Femur (tissue), 1 donor: ENCODE results near the gene PPP2R2D.
A peak's percentile ranks its signal among the peaks of the same experiment; 100 is the strongest.

ENCODE experiments used
- DNase-seq: peaks from one replicate; pipeline ENCODE4 v3.0.0-alpha.2; 2017

The PPP2R2D gene

DNA sequence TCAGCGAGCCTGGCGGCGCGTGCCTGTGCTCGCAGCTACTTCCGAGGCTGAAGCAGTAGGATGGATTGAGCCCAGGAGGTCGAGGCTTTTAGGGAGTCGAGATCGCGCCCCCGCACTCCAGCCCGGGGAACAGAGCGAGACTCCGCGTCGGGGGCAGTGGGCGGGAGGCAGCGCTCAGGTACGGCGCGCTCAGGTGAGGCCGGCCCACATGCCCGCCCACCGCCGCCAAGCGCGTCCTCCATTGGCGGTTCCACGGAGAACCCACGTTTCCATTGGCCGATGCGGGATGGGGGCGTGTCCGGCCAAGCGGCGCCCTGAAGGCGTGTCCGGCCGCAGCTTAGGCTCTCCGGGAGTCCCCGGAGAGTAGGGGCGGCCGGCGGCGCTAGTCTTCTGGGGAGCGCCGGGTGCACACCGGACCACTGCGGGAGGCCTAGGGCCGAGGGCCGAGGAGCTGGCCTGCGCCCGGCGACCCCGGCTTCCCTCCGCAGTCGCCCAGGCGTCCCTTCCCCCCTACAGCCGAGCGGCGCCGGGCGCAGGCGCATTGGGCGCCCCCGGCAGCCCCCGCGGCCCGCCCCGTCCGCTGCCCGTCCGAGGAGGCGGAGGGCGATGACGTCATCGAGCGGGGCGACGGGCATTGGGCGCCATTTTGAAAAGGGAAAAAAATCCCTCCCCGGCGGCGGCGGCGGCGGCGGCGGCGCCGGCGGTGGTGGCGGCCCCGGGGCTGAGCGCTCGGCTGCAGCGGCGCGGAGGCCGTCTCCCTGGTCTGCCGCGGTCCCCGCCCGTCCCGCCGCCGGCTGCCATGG, at the start of gene PPP2R2D:
Gene PPP2R2D, plus strand, starts transcription at position 659 of the 803 bp plus-strand sequence. Its CDS starts 141 bp downstream, at position 800.
- peak; percentile 95 for DNase-seq

DNA sequence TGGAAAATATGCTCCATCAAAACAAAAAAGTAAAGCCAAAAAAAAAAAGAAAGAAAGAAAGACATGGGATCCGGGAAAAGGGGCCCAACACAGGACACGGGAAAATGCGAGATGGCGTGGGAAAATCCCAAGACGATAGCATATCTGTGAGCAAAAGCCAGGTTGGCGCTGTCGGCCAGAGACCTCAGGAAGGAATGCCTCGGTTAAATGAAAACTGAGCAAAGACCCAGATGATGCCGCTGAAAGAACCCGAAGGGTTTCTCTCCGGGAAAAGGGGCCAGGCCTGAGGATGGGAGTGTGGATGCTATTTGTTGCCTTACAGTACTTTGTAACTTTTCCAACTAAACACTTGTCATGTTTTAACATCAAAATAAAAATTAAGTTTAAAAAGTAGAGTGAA, 49.5 kb upstream of the PPP2R2D start:
- DNase-seq, result no peak

DNA sequence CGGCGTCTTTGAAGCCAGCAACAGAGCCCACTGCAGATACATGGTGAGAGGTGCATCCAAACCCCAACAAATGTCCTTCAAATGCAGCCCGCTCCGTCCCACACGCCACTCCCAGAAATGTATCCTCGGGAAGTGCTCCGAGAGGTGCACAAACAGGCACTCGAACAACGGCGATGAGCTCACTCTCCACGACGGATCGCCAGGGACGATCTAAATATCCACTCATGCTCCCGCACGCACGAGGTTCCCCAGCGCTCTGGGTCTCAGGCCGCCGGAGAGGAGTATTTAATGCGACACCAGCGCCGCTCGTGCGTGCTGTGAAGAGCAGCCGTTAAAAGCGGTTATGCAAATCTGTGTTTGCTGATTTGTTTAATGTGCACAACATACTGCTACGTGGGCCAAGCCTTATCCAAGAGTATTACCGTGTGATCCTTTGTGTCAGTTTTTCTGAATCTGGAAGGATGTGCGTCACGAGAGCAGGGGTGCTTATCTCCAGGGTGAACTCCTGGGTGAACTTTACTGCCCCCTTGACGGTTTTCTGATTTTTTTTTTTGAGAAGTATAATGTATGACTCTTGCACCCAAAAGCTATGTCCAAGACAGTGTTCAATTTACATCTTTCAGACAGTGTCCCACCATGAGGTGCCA, 48.5 kb upstream of the PPP2R2D start:
- DNase-seq, result no peak

DNA sequence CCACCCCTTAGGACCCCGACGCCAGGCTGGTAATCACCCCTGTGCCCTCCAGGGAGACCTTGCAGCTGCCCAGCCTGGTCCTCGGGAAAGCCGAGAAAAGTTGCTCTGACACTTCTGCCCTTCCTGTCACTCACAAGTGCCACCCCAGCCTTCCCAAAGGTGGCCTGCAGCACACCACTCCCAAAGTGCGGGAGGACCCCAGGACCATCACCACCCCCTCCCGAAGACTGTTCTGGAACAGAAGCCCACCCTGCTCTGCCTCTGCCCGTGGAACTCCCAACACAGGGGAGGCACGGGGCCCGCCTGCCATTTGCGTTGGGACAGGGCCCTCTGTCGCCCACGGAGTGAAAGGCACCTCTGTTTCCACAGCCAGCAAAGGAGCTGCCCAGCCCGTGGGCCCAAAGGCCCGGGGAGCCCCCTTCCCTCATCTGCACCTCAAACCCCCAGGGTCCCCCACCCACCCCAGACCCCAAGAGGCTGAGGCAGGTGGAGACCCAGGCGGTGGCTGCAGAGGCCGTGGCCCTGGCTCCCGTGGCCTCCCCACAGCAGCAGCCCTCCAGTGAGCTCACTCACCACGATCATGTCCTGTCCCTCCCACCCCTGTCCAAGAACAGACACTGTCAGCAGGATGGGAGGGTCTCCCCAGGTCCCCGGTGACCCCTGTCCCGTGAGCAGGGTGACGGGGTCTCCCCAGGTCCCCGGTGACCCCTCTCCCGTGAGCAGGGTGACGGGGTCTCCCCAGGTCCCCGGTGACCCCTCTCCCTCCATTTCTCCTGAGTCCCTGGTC, 47.8 kb upstream of the PPP2R2D start:
- no peak for DNase-seq

DNA sequence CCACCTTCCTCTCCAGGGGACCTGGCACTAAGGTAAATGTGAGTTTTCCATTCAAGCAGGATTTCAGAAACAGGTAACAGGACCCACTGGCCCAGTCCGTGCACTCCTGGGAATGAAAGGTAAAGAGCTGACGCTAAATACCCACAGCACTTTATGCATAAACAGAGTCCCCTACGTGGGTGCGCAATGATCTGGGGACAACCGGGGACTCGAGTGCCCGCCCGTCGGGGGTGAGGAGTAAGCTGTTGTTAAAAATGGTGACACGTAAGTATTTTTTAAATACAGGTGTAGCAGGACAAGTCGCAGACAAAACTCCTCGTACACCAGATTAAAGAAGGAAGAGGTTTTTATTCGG, 47.2 kb upstream of the PPP2R2D start:
- no peak for DNase-seq

DNA sequence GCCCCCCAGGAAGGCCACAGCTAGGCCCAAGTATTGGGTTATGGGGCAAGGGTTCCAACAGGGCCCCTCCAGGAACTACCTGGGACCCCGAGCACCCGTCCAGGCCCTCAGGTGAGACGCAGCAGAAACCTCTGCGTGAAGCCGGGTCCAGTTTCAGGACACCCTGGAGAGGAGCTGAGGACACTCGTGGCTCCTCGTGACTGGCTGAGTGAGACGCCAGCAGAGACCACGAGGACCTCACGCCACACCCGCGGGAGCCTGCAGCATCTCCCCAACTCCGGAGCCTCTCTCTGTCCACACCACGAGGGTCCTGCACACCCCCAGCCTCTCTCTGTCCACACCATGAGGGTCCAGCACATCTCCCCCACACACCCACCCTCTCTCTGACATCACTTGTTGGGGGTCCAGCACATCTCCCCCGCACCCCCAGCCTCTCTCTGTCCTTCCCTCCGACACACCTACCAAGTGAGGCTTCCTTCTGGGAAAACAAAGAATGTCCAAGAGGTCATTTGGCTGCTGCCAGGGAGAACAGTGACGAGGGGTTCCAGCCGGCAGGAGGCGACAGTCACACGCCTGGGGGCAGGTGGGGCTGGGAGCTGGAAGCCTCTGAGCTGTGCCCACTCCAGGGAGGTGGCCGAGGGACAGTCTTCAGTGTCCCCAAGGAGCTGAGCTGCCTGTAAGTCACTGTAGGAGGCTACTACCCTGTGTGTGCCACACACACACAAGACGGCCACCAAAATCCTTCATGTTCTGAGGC, 46.1 kb upstream of the PPP2R2D start:
- DNase-seq, result no peak

DNA sequence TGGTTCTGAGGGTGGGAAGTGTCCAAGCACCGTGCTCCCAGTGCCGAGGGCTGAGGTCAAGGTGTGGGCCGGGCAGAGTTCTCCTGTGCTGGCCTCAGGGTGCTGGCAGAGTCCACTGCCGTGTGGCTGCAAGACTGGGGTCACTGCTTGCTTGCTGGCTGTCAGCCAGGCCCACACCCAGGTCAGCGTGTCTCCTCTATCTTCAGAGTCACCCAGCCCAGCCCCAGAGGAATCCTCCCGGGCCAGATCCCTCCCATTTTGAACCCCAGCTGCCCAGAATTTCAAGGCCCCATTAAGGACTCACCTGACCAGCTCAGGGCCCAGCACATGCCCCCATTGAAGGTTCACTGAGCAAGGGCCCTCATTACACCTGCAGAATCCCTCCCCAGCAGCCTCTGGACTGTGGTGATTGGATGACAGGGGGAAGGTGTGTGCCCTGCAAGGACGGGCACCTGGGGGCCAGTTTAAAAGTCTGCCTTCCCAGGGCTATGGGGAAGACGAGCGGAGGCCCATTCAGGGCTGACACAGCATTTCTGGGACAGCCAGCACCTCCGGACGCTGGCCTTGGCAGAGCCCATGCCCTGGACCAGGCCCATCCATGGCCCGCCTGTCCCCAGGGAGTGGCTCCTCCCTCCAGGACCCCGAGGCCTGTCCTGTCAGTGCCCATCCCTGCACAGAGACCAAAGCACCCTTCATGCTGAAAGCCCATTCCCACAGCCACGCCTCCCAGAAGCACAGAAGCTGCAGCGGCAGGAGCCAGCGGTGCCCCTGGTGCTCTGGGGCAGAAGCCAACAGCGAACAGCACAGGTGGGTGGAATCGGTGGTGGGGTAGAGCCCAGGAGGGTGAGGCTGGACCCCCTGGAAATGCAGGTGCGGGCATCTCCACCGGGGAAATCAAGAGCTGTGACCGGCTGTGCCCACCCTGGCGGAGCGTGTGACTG, 45.1 kb upstream of the PPP2R2D start:
- no peak for DNase-seq

DNA sequence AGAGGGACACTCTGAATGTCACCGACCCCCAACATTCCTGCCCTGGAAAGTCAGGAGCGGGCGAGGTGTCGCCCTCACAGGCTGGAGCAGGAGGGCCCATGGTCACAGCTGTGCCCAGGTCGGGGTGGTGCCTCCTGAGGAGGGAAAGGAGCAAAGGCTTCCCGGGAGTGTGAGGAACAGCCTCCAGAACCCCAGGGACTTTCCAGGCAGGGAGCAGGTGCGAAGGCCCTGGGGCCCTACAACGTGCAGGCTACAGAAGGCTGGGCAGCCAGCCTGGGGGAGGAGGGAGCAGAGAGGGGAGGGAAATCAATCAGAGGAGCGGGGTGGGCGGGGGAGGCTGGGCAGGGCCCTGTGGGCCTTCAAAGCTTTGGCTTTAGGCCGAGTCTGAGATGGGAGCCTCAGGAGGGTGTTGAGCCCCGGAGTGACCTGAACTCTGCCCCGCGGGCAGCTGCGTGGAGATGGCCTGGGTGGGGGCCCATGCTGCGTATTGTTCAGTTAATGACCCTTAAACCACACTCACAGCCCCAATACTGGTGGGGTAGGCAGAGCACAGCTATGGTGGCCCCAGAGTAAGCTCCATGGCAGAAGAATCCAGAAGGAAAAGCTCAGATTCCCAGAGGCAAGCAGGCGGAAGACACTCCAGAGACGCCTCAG, 44.2 kb upstream of the PPP2R2D start:
- peak; percentile 7 for DNase-seq

DNA sequence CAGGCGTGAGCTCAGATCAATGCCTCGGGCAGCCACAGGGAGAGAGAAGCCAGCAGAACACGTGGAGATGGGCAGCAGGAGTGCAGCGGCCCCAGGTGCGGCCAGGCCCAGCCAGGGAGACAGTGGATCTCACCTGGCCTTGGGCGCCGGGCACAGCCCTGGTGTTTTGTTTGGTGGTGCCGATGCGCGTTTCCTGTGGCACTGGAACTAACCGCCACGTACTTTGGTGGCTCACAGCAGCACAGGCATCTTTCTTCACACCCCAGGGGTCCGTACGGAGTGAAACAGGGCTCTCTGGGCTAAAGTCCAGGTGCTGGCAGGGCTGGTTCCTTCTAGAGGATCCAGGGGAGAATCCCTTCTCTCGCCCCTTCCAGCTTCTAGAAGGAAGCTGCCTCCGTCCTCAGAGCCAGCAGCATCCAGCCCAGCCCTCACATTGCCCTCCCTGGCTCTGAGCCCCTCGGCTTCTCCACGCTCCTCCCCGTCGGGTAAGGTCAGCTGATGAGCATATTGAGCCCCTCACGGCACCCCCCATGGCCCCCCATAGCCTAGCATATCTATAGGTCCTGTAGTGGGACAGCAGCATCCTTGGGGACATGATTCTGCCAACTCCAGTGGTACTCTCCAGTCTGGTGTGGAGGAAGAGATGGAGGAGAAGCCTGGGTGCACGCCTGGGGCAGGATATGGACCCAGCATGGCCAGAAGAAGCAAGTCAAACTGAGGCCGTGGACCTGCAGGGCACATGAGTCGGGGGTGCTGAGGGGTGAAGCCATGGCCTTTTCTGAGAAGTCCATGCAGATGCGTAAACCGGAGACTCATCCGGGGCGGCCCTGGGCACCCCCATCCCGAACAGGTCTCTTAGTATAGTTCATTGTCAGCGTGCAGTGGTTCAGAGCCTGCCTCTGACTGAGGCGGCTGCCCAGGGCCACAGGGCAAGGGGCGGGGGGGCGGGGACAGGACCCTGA, 43.4 kb upstream of the PPP2R2D start:
- DNase-seq, result no peak

DNA sequence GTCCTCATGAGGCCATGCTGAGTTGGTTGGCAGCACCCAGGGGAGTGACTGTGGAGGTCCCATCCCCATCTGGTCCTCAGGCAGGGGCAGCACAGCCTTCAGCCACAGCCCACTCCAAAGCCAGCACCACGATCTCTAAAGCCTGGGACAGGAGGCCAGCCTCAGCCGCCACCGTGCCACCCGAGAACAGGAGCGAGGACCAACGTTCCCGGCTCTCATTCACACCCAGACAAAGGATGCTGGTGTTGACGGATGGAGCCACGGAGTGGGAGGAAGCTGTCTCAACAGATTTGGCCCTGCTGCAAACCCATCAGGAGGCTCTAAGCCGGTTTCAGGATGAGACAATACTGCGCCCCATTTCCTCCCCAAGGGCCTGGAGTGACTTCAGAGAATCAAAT, 42.7 kb upstream of the PPP2R2D start:
- no peak for DNase-seq

DNA sequence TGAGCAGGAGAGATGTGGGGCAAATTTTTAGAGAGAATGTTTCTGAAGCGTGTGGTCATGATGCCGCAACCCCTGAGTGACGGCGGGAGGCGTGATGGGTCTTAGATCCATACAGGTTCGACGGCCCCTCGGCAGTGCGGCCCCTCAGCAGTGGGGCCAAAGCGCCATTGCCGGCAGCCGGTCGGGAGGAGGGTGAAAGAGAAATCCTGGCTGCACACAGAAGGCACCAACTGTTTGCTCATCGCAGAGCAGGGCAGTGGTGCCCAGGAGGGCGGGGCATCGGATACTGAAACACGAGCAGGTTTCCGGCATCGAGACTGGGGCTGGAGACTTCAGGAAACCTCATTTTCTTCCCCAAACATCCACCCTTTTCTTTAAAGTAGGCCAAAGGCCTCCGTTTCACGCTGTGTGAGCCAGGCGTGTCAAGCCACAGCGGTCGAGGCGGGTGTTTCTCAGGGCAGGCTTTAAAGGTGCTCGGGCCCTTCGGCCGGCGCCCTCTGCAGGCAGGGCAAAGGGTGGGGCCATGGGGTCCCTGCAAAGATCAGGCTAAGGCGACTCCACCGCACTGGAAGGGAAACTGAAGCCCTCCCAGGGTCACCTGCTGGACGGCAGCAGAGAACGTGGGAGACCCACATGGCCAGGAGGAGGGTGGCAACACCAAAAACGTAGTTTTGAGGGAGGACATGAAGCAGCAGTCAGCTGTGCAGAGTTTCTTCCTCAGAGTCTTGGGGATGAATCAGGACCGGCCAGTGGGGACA, 42.0 kb upstream of the PPP2R2D start:
- DNase-seq, result no peak

DNA sequence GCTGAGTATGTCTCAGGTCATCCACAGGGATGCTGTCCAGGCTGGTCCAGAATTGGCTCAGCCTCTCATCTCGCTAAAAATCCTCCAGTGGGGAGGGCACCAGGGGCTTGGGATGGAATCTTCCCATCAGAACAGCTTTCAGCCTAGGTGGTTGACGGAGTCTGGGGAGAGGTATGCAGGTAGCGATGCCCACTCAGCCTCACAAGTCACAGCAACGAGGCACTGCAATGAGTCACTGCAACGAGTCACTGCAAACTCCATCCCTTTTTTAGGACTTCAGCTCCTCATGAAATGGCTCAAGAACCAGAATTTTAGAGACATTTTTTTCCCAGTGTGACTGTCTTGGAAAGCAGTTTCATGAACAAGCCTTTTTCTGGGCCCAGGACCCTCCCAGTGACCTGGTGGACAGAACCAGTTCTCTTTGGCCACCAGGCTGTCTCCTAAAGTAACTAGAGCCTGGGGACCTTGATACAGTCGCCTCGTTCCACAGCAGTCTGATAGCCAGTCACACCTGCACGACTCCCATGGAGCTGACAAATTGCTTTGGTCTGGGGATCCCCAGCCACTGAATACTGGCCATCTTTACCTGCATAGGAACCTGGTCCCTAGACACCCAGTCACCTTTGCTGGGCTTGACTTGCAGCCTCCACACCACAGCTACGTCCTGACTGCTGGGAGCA, 41.3 kb upstream of the PPP2R2D start:
- DNase-seq, result no peak

DNA sequence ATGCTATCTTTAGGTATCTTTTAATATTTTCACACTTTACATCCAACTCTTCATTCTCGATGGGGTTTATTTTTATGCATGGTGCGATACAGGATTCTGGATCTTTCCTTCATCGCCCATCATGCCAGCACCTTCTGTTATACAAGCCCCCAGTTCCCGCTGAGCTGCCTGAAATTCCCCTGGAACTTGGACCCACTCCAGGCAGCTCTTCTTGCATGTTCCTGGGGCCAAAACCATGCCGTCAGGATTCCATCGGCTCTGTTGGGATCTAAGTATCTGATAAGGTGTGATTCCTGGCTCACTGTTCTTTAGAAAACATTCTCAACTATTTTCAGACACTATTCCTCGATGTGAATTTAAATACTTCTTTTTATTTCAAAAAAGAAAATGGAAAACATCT, 40.5 kb upstream of the PPP2R2D start:
- DNase-seq, result no peak

DNA sequence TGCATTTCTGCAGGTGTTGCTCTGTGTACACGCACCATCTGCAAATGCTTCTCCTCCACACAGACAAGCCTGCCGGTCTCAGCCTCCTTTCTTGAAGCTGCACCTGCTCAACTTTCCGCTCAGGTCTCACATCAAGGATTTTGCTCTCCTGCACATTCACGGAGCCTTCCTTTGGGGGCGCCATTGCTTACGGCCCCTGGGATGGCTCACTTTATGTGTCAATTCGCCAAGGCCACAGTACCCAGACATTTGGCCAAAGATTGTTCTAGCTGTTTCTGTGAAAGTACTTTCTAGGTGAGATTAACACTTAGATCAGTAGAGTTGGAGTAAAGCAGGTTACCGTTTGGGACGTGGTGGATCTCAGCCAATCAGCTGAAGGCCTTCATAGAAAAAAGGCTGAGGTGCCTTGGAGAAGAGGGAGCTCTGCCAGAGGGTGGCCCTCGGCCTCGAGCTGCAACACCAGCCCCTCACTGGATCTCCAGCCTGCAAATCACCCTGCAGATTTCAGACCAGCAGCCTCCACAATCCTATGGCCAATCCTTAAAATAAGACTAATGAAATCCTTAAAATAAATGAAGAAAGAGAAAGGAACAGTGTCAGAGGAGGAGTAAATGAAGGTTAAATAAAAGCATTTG, 39.9 kb upstream of the PPP2R2D start:
- DNase-seq, result no peak

DNA sequence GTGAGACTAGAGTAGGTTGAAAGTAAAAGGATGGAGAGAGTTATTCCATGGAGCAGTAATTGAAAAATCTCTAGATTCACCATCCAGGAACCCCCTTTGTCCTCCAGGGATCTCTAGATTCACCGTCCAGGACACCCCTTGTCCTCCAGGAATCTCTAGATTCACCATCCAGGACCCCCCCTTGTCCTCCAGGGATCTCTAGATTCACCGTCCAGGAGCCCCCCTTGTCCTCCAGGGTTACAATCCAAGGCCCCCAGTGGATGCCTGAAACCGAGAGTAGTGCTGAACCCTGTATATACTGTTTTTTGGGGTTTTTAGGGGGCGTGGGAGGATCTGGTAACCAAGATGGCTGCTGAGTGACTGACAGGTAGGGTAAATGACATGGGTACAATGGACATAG, 38.3 kb upstream of the PPP2R2D start:
- DNase-seq, result peak; percentile 65

DNA sequence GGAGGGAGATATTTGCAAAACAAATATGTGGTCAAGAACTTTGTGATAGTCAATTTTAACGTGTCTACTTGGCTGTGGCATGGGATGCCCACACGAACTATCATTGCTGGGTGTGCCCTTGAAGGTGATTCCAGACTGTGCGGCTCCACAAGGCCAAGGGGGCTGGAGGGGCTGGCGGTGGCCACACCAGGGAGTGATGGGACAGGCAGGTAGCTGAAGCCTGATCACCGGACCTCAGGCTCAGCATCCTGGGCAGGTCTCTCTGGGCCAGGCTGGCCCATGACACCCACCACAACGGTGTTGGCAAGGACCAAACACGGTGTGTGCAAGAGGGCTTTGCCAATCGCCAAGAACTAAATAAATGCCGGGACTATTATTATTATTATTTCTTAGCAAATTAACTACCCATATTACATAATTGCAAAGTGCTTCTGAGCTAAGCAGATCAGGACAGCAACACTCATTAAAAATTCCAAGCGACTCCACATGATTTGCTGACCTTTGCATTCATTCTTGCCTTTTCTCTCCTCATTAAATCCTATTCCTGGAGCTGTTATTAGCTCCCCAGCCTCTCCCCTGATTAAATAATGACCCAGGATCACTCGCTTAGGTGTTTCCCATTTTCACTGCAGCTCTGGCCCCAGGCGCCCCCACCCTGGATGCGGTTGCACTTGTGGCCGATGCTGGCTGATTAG, 35.4 kb upstream of the PPP2R2D start:
- DNase-seq, result no peak

DNA sequence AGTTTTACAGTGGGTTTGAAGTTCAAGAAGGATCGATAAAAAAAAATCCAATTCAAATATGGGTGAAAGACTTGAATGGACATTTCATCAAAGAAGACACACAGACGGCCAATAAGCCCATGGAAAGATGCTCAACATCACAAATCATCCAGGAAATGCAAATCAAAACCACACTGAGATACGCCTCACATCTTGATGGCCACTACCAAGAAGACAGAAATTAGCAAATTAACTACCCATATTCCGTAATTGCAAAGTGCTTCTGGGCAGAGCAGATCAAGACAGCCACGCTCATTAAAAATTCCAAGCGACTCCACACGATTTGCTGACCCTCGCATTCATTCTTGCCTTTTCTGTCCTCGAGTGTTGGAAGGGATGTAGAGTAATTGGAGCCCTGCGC, 34.1 kb upstream of the PPP2R2D start:
- no peak for DNase-seq

DNA sequence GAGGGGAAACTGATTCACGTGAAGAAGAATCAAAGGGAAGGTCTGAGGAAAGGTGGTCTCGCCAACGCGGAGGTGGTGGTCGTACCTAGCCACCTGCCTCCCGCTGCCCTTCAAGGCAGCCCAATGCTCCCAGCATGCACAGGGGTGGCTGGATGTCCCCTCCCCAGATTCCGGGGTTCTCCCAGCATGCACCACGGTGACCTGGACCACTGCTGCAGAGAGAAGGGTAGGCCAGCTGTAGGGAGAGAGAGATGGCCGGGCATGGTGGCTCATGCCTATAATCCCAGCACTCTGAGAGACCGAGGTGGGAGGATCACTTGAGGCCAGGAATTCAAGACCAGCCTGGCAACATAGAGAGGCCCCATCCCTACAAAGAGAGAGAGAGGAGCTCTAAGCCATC, 32.4 kb upstream of the PPP2R2D start:
- DNase-seq, result no peak
